Neuron (in vitro differentiated cells): ENCODE data around the gene MED15.
"Not testable (repeated sequence)": the region's sequence is repeated elsewhere in the genome, so short reads cannot be mapped to it uniquely, and the experiment has no call there.

Experiments
- H2AFZ ChIP-seq: one replicate; pipeline ENCODE4 v1.6.1; 2013; ENCODE audit warnings: low read depth, mild to moderate bottlenecking, inconsistent platforms, low read length, moderate library complexity
- H3K27me3 ChIP-seq: one replicate; pipeline ENCODE4 v1.6.1; 2013; ENCODE audit warnings: low read length; ENCODE audit not compliant: insufficient read depth
- H3K36me3 ChIP-seq: one replicate; pipeline ENCODE4 v1.6.1; 2013; ENCODE audit warnings: low read length; ENCODE audit not compliant: insufficient read depth
- H3K4me1 ChIP-seq: one replicate; pipeline ENCODE4 v1.6.1; 2013; ENCODE audit warnings: low read length; ENCODE audit not compliant: insufficient read depth
- H3K4me3 ChIP-seq: 2 replicates; pipeline ENCODE4 v1.5.1; 2013; ENCODE audit warnings: mild to moderate bottlenecking, low read length, moderate library complexity
- H3K9me3 ChIP-seq: one replicate; pipeline ENCODE4 v1.6.1; 2013; ENCODE audit warnings: low read length

The MED15 gene

GRCh38 chr22:20533095-20533878, 25.9 kb downstream of the MED15 start:
- Histone ChIP-seq H3K27me3 (no peaks in the 10 kb centered on the region), H3K9me3 (peaks cover 4% of the 10 kb centered on the region), H3K4me3 (no peak overlapping the region), H2AFZ (no peak overlapping the region), H3K4me1 (peaks cover 17% of the 10 kb centered on the region), H3K36me3 (peaks cover 24% of the 10 kb centered on the region)

DNA sequence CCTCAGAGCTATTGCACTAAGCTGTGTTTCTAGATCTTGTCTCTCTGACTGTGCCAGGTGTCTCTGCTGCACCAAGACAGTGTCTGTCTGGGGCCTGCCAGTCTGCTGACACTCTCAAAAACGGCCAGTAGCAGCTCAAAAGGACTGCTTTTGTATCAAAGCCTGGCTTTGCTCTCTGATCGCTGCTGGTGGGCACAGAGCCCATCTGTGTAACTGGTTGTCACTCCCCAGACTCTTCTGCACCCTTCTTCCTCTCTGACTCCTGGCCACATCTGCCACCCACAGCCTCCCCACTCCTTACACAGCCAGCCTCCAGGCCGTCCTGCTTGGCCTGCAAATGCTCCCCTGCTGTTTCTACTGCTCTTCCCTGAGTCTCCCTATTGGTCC, 26.5 kb downstream of the MED15 start:
- H3K36me3 ChIP-seq = peaks cover 22% of the 10 kb centered on the region

DNA sequence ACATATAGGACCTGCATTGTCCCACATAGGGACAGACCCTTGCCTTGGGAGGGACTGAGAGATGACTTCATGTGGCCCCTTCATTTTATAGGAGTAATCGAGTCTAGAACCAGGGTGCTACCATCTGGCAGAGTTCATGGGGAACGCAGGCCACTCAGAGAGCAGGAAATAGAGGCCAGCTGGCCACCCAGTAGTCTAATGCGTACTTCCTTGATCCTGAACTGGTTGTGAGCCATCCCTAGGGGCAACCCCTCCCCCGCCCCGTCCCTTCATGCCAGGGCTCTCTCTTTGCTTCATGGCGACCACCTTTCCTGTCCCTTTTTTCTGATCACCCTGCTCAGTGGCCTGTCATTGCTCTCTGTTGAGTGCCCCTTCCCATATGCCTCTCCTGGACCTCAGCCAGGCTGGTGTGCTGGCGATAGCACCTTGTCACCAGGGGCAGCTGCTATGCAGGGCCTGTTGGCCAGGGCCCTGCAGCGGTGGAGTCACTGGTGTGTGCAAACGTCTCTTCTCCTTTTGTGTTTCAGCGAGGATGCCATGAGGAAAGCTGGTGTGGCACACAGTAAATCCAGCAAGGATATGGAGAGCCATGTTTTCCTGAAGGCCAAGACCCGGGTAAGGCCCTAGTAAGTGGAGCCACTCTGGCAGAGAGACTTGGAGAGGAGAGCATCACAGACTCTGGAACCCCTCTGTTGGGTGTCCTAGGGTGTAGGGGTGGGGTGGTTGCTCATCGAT, 29.3 kb downstream of the MED15 start:
- H3K9me3 ChIP-seq = no peaks in the 10 kb centered on the region
- H3K36me3 ChIP-seq = peaks cover 40% of the 10 kb centered on the region
- no peaks in the 10 kb centered on the region for H3K27me3 ChIP-seq
- H2AFZ ChIP-seq = no peak overlapping the region
- H3K4me1 ChIP-seq = peaks cover 14% of the 10 kb centered on the region
- no peak overlapping the region for H3K4me3 ChIP-seq

More for the DNA sequence above, 26.5 kb downstream of the MED15 start:
- Histone ChIP-seq H3K9me3 (no peaks in the 10 kb centered on the region), H3K4me1 (peaks cover 17% of the 10 kb centered on the region), H2AFZ (no peak overlapping the region), H3K27me3 (no peaks in the 10 kb centered on the region), H3K4me3 (no peak overlapping the region)

GRCh38 chr22:20537325-20537756, 29.9 kb downstream of the MED15 start:
- Histone ChIP-seq H3K4me3 (no peak overlapping the region), H3K4me1 (peaks cover 9% of the 10 kb centered on the region), H3K9me3 (no peaks in the 10 kb centered on the region), H2AFZ (no peak overlapping the region), H3K36me3 (peaks cover 45% of the 10 kb centered on the region), H3K27me3 (no peaks in the 10 kb centered on the region)

GRCh38 chr22:20537983-20538382, 30.6 kb downstream of the MED15 start:
- H3K36me3 ChIP-seq = peaks cover 50% of the 10 kb centered on the region
- no peak overlapping the region for H2AFZ ChIP-seq
- H3K4me3 ChIP-seq = no peak overlapping the region
- H3K9me3 ChIP-seq = no peaks in the 10 kb centered on the region
- peaks cover 2% of the 10 kb centered on the region for H3K4me1 ChIP-seq
- H3K27me3 ChIP-seq = no peaks in the 10 kb centered on the region

DNA sequence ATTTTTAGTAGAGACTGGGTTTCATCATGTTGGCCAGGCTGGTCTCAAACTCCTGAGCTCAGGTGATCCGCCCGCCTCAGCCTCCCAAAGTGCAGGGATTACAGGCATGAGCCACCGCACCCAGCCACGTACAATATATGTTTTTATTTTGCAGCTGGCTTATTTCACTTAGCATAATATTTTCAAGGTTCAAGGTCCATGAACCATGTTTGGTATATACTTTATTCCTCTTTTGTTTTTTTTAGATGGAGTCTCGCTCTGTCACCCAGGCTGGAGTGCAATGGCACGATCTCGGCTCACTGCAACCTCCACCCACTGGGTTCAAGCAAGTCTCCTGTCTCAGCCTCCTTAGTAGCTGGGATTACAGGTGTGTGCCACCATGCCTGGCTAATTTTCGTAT, 31.5 kb downstream of the MED15 start:
- not testable (repeated sequence) for H3K27me3 ChIP-seq, H3K4me3 ChIP-seq, H3K4me1 ChIP-seq, H3K9me3 ChIP-seq, H2AFZ ChIP-seq
- peaks cover 53% of the 10 kb centered on the region for H3K36me3 ChIP-seq

GRCh38 chr22:20542055-20542454, 34.6 kb downstream of the MED15 start:
- Histone ChIP-seq H3K36me3 (peaks cover 62% of the 10 kb centered on the region), H3K4me3 (no peak overlapping the region), H3K4me1 (no peaks in the 10 kb centered on the region), H3K9me3 (no peaks in the 10 kb centered on the region), H2AFZ (no peak overlapping the region), H3K27me3 (no peaks in the 10 kb centered on the region)

- Histone ChIP-seq H3K4me3 (no peak overlapping the region), H2AFZ (no peak overlapping the region), H3K27me3 (no peaks in the 10 kb centered on the region), H3K9me3 (no peaks in the 10 kb centered on the region), H3K4me1 (no peaks in the 10 kb centered on the region), H3K36me3 (peaks cover 55% of the 10 kb centered on the region)
Observed at GRCh38 chr22:20542736-20543135, 35.3 kb downstream of the MED15 start.

DNA sequence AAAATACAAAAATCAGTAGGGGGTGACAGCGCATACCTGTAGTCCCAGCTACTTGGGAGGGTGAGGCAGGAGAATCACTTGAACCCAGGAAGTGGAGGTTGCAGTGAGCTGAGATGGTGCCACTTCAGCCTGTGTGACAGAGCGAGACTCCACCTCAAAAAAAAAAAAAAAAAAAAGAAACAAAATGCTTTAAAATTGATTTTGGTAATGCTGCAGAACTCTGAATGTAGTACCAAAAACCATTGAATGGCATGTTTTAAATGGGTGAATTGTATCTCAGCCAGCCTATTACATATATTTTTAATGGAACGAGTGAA, 37.9 kb downstream of the MED15 start:
- not testable (repeated sequence) for H3K9me3 ChIP-seq, H3K27me3 ChIP-seq, H2AFZ ChIP-seq, H3K4me1 ChIP-seq, H3K4me3 ChIP-seq
- H3K36me3 ChIP-seq = peaks cover 38% of the 10 kb centered on the region

- H3K27me3 ChIP-seq = no peaks in the 10 kb centered on the region
- no peaks in the 10 kb centered on the region for H3K9me3 ChIP-seq
- no peak overlapping the region for H3K4me3 ChIP-seq
- H3K36me3 ChIP-seq = peaks cover 33% of the 10 kb centered on the region
- H3K4me1 ChIP-seq = peaks cover 5% of the 10 kb centered on the region
- H2AFZ ChIP-seq = no peak overlapping the region
Observed at GRCh38 chr22:20545681-20546521, 38.5 kb downstream of the MED15 start.

DNA sequence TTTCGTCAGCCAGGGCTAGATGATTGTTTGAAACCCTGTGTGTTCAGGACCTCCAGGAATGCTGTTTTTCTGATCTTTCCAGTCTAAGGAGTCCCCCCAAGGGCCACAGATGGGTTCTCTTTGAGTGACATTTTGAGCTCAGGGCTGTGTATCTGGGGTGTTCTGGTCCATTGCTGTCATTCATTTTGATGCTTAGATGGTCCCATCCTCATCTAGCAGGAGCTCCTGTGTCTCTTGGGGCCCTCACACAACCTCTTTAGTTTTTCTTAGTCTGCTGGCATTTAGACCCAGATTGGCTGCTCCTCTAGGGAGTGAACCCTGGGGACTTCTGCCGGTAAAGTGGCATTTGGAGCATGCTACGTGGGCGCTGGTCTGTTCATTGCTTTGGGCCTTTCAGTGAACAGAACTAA, 39.1 kb downstream of the MED15 start:
- no peaks in the 10 kb centered on the region for H3K27me3 ChIP-seq
- no peak overlapping the region for H2AFZ ChIP-seq
- peaks cover 7% of the 10 kb centered on the region for H3K4me1 ChIP-seq
- no peaks in the 10 kb centered on the region for H3K9me3 ChIP-seq
- no peak overlapping the region for H3K4me3 ChIP-seq
- H3K36me3 ChIP-seq = peaks cover 32% of the 10 kb centered on the region

DNA sequence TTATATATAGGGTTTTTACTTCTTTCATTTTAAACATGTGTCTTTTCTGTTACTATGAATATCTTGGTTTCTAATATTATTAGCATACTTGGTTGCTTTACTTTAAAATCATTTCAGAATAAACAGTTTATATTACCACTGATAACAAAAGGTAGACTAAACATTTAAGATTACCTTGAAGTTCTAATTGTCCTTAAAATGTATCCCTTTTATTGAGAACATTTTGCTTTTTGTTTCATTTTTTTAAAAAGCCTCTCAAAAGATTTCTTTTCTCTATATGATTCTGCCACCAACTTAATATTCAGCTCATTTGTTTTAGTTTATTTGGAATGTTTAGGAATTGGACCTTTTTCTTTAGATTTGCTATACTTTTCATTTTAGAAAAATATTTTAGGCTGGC, 39.6 kb downstream of the MED15 start:
- Histone ChIP-seq H2AFZ (no peak overlapping the region), H3K4me1 (peaks cover 7% of the 10 kb centered on the region), H3K9me3 (no peaks in the 10 kb centered on the region), H3K36me3 (peaks cover 34% of the 10 kb centered on the region), H3K27me3 (no peaks in the 10 kb centered on the region), H3K4me3 (no peak overlapping the region)

DNA sequence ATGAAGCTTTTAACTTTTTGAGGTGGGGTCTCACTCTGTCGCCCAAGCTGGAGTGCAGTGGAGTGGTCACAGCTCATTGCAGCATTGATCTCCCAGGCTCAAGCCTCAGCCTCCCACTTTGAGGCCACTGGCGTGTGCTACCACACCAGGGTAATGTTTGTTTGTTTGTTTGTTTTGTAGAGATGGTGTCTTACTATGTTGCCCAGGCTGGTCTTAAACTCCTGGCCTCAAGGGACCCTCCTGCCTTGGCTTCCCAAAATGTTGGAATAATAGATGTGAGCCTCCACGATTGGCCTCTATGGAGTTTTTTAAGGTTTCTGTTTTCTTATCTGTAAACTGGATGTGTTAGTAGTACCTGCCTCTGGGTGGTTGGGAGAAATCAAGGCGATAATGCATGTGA, 41.4 kb downstream of the MED15 start:
- no peaks in the 10 kb centered on the region for H3K9me3 ChIP-seq

More for the DNA sequence above, 41.4 kb downstream of the MED15 start:
- Histone ChIP-seq H3K36me3 (peaks cover 37% of the 10 kb centered on the region), H2AFZ (no peak overlapping the region), H3K4me1 (peaks cover 7% of the 10 kb centered on the region), H3K4me3 (no peak overlapping the region), H3K27me3 (no peaks in the 10 kb centered on the region)
